Measurements from ENCODE around the gene SMCO4.

SMCO4 gene

DNA sequence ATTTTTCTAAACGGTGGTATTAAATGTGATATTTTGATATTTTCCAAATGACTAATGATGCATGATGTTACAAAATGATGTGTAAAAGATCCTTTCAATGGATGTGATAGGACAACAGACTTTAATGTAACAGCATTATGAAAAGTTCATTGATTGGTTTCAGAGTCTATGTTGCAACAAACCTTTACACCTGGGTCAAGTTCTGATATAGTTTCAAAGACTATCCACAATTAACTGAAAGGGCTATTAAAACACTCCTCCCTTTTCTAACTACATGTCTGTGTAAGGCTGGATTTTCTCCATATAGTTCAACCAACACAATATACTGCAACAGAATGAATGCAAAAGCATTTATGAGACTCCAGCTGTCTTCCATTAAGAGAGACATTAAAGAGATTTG, 35.7 kb downstream of the SMCO4 start:
- no peak overlapping the region for H3K27ac ChIP-seq
- H3K36me3 ChIP-seq (ENCODE audit: insufficient read depth) = no peaks in the 10 kb centered on the region
- no peaks in the 10 kb centered on the region for H3K79me2 ChIP-seq (ENCODE audit: insufficient read depth, low read depth)
- no peaks in the 10 kb centered on the region for H4K20me1 ChIP-seq (ENCODE audit: insufficient read depth)
- no peak overlapping the region for H3K4me3 ChIP-seq (IDR thresholded peaks at IDR 0.05; ENCODE audit: insufficient read depth, low read depth, low read length)
- no peak overlapping the region for H2AFZ ChIP-seq (ENCODE audit: low read depth)
- H3K4me2 ChIP-seq = no peak overlapping the region
- H3K9ac ChIP-seq = no peak overlapping the region
- H3K27me3 ChIP-seq (ENCODE audit: insufficient read depth, low read depth) = no peaks in the 10 kb centered on the region
- H3K4me1 ChIP-seq (ENCODE audit: low read depth, poor library complexity, severe bottlenecking) = no peaks in the 10 kb centered on the region
- TF ChIP-seq, protein P1, sequence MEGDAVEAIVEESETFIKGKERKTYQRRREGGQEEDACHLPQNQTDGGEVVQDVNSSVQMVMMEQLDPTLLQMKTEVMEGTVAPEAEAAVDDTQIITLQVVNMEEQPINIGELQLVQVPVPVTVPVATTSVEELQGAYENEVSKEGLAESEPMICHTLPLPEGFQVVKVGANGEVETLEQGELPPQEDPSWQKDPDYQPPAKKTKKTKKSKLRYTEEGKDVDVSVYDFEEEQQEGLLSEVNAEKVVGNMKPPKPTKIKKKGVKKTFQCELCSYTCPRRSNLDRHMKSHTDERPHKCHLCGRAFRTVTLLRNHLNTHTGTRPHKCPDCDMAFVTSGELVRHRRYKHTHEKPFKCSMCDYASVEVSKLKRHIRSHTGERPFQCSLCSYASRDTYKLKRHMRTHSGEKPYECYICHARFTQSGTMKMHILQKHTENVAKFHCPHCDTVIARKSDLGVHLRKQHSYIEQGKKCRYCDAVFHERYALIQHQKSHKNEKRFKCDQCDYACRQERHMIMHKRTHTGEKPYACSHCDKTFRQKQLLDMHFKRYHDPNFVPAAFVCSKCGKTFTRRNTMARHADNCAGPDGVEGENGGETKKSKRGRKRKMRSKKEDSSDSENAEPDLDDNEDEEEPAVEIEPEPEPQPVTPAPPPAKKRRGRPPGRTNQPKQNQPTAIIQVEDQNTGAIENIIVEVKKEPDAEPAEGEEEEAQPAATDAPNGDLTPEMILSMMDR (conservative IDR thresholded peaks at IDR 0.05; ENCODE audit: low read depth, low read length) = no peak

DNA sequence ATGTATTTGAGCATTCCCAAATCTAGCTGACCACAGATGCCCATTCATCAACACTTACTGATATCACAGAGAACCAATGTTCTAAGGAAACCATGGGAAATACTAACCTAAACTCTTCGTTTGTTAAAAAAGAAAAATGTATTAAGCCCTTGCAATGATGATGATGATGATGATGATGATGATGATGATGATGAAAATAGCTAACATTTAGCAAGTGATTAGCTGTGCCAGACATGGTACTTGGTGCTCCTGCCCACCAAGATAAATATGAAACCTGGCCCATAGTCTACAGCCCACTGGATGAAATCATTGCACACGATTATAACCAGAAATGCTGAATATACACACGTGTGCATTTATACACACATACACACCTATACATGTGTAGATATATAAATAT, 37.5 kb downstream of the SMCO4 start:
- Histone ChIP-seq H2AFZ (ENCODE audit: low read depth) (no peak overlapping the region), H3K4me3 (IDR thresholded peaks at IDR 0.05; ENCODE audit: insufficient read depth, low read depth, low read length) (no peak overlapping the region), H3K36me3 (ENCODE audit: insufficient read depth) (no peaks in the 10 kb centered on the region), H4K20me1 (ENCODE audit: insufficient read depth) (no peaks in the 10 kb centered on the region), H3K79me2 (ENCODE audit: insufficient read depth, low read depth) (no peaks in the 10 kb centered on the region), H3K27ac (no peak overlapping the region), H3K27me3 (ENCODE audit: insufficient read depth, low read depth) (no peaks in the 10 kb centered on the region), H3K9ac (no peak overlapping the region), H3K4me1 (ENCODE audit: low read depth, poor library complexity, severe bottlenecking) (no peaks in the 10 kb centered on the region), H3K4me2 (no peak overlapping the region)
- TF ChIP-seq, protein P1 (conservative IDR thresholded peaks at IDR 0.05; ENCODE audit: low read depth, low read length) = no peak

DNA sequence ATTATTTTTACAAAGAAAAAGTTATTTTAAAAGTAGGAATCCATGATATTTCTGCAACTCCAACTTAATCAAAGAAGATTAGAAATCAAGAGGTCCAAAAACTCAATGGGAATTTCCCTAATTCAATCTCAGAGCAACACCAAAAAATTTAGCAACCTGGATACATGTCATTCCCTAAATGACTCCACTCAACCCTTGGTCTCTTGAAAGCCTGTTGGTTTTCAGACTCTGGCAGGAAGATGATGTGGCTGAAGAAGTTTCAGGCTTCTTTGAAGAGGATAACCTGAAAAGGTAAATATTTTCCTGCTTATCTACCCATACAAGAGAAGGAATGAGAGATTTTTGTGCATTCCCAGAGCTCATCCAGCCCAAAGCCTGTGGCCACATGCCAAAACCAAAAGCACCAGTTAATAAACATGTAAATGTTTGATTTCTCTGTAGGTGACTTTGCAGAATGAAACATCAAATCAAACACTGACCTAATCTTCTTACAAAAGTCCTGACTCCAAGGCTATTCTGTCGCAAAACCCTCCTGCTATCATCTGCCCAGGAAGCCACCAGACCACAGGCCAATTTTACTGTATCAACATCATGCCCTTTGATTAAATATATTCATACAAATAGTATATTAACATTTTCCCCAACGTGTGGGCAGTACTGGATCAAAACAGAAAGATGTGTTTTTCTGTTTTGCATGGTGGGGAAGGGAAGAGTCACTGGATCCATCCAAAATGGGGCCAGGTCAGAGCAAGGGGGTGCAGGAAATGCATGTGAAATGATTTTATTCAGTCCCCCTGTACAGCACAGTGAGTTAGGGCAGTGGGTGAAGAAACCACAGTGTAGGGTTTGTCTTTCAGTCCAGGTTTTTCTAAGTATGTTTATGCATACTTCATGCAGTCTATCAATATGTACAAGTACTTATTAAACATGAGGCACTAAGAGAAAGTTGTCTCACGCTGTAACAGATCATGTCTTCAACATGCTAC, 38.8 kb downstream of the SMCO4 start:
- no peaks in the 10 kb centered on the region for H3K4me1 ChIP-seq (ENCODE audit: low read depth, poor library complexity, severe bottlenecking)
- H3K27me3 ChIP-seq (ENCODE audit: insufficient read depth, low read depth) = no peaks in the 10 kb centered on the region
- no peak overlapping the region for H3K9ac ChIP-seq
- no peak overlapping the region for H3K4me3 ChIP-seq (IDR thresholded peaks at IDR 0.05; ENCODE audit: insufficient read depth, low read depth, low read length)
- H2AFZ ChIP-seq (ENCODE audit: low read depth) = no peak overlapping the region
- no peaks in the 10 kb centered on the region for H3K79me2 ChIP-seq (ENCODE audit: insufficient read depth, low read depth)
- H3K36me3 ChIP-seq (ENCODE audit: insufficient read depth) = no peaks in the 10 kb centered on the region
- H3K27ac ChIP-seq = no peak overlapping the region
- H3K4me2 ChIP-seq = no peak overlapping the region
- TF ChIP-seq, protein P1 (conservative IDR thresholded peaks at IDR 0.05; ENCODE audit: low read depth, low read length) = no peak
- no peaks in the 10 kb centered on the region for H4K20me1 ChIP-seq (ENCODE audit: insufficient read depth)

DNA sequence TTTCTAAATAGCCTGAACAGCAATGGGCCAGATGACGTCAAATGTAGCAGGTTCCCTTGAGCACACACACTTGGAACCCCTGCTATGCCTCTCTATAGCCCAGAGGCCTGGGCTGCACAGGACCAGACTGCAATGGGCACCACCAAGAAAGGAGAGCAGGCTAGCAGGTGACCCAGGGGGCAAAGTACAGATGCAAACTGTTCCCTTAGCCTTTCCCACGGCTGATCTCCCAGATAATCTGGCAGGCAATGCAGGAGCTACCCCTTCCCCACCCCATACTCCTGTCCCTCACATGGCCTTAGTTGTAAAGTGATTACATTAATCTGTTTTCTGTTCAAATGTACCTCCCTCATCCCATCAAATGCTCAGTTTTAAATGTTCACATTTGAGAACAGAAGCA, 41.3 kb downstream of the SMCO4 start:
- H3K9ac ChIP-seq = no peak overlapping the region
- H3K79me2 ChIP-seq (ENCODE audit: insufficient read depth, low read depth) = no peaks in the 10 kb centered on the region
- H3K36me3 ChIP-seq (ENCODE audit: insufficient read depth) = no peaks in the 10 kb centered on the region
- no peaks in the 10 kb centered on the region for H4K20me1 ChIP-seq (ENCODE audit: insufficient read depth)
- H3K4me2 ChIP-seq = no peak overlapping the region
- H3K27ac ChIP-seq = no peak overlapping the region
- H2AFZ ChIP-seq (ENCODE audit: low read depth) = no peak overlapping the region
- TF ChIP-seq, protein P1 (conservative IDR thresholded peaks at IDR 0.05; ENCODE audit: low read depth, low read length) = no peak
- H3K27me3 ChIP-seq (ENCODE audit: insufficient read depth, low read depth) = no peaks in the 10 kb centered on the region
- no peak overlapping the region for H3K4me3 ChIP-seq (IDR thresholded peaks at IDR 0.05; ENCODE audit: insufficient read depth, low read depth, low read length)
- H3K4me1 ChIP-seq (ENCODE audit: low read depth, poor library complexity, severe bottlenecking) = no peaks in the 10 kb centered on the region

Data from KMS-11 (cell line).